ENCODE measurements around the gene FMO1. TPM values are rescaled to one million over a fixed set of nuclear protein-coding genes. Genes with fewer than 3 reads are reported as not detected.

Gene FMO1
- total and polyA plus RNA-seq, 10 of the 15 experiments (the other 5 are each of a cell fraction or from before 2014, with no cell fraction given), result not detected

- ChIA-PET SMC1A (ENCODE audit: uncharacterized antibody, unreplicated experiment) (interaction anchor here (2.0 kb wide), 1 partner anchor 15 kb away, joined by 7 read pairs; the partner anchor contains the start of gene FMO4), POLR2A (no interaction called here), RAD21 (ENCODE audit: unreplicated experiment) (no interaction called here), CTCF (no interaction called here)
- TF ChIP-seq ETV6 (conservative IDR thresholded peaks at IDR 0.05 in 1 of 2, IDR thresholded peaks at IDR 0.05 in 1 of 2; ENCODE audit: borderline replicate concordance in 1 of 2, low read depth in 1 of 2), result no peak
- TF ChIP-seq SREBF1 (IDR thresholded peaks at IDR 0.05; ENCODE audit: low read length), result no peak
- TF ChIP-seq RAD21 (IDR thresholded peaks at IDR 0.05; ENCODE audit: insufficient read depth, low read depth, low read length), result no peak
- TF ChIP-seq PAX5 (IDR thresholded peaks at IDR 0.05; ENCODE audit: borderline replicate concordance, low read depth, low read length), result no peak
- TF ChIP-seq PBX3 (IDR thresholded peaks at IDR 0.05; ENCODE audit: insufficient replicate concordance, low read depth, low read length), result no peak
- no peak for TF ChIP-seq STAT1 (conservative IDR thresholded peaks at IDR 0.05)
- no peak for TF ChIP-seq MYB (IDR thresholded peaks at IDR 0.05; ENCODE audit: borderline replicate concordance, low read depth, low read length)
- no peak for TF ChIP-seq WRNIP1 (IDR thresholded peaks at IDR 0.05; ENCODE audit: borderline replicate concordance, low read depth, low read length)
- no peak for TF ChIP-seq MXI1 (IDR thresholded peaks at IDR 0.05; ENCODE audit: low read depth, low read length)
- no peak for TF ChIP-seq RBBP5 (conservative IDR thresholded peaks at IDR 0.05)
- TF ChIP-seq NR2C2 (IDR thresholded peaks at IDR 0.05; ENCODE audit: borderline replicate concordance, control insufficient read depth, insufficient read length, low read depth), result no peak
- Histone ChIP-seq H3K4me1 (ENCODE audit: control insufficient read depth, insufficient read depth, low read length) (no peaks in the 10 kb centered on the region), H3K9me3 (replicated peaks; ENCODE audit: control insufficient read depth, insufficient read depth, low read length) (peaks cover 4% of the 10 kb centered on the region; the same call in 2 of the 3 replicates), H3K4me2 (ENCODE audit: control insufficient read depth, insufficient read depth) (no peak overlapping the region), H3K9ac (ENCODE audit: control insufficient read depth, insufficient read depth, low read length) (no peak overlapping the region), H3K4me3 (no peak overlapping the region), H3K27me3 (replicated peaks in 1 of 2; ENCODE audit: control insufficient read depth in 2 of 2, insufficient read depth in 2 of 2, low read length in 1 of 2) (no peaks in the 10 kb centered on the region; a peak in 1 of 4 replicates), H4K20me1 (ENCODE audit: control insufficient read depth, insufficient read depth) (no peaks in the 10 kb centered on the region), H2AFZ (ENCODE audit: control insufficient read depth, low read depth, low read length) (no peak overlapping the region), H3K36me3 (ENCODE audit: control insufficient read depth in 2 of 2, insufficient read depth in 2 of 2, low read length in 1 of 2) (no peaks in the 10 kb centered on the region), H3K27ac (ENCODE audit: control insufficient read depth, insufficient read depth) (no peak overlapping the region), H3K79me2 (ENCODE audit: control insufficient read depth, insufficient read depth, low read length) (no peaks in the 10 kb centered on the region)
- DNase-seq (ENCODE audit: low read depth, low spot score), result no peak
- WGBS (ENCODE audit: insufficient coverage, insufficient replicate concordance, low lambda C conversion rate, missing lambda C conversion rate), result 52% methylated on average over 4 of the region's 4 CpGs
- no peak for ATAC-seq
- intact Hi-C loops (cut with micrococcal nuclease; ENCODE audit: unreplicated experiment) (no loop called here), in situ Hi-C loops (cut with MboI) (no loop called here)
- no TSS peak for BruUV-seq (replicated peaks)
- no peak for FAIRE-seq
Measured at GRCh38 chr1:171298696-171299095, 50.4 kb downstream of the FMO1 start.
